CD4-positive, CD25-positive, alpha-beta regulatory T cell (primary cell): ENCODE data around the gene MORC1. TPM values are rescaled to one million over a fixed set of nuclear protein-coding genes. Genes with fewer than 3 reads are reported as not detected.
"Not testable (repeated sequence)": the region's sequence is repeated elsewhere in the genome, so short reads cannot be mapped to it uniquely, and the experiment has no call there.

Experiments used
- ATAC-seq, 2 donors: fragments of 150-1000 bp; cut with Tn5 transposase; one replicate each; pipeline ENCODE4 v1.10.0; 2021; ENCODE audit warnings: low read depth in 2 of 2, moderate number of reproducible peaks in 2 of 2, moderate library complexity in 1 of 2
- DNase-seq, 3 donors: peaks; one replicate each; pipeline versions ENCODE4 v3.0.0 to v3.0.0-alpha.2; 2012 to 2022; ENCODE audit warnings: mixed read lengths in 1 of 3
- H3K27ac ChIP-seq: one replicate; pipeline ENCODE4 v1.7.0; 2013; ENCODE audit warnings: mild to moderate bottlenecking, low read length; ENCODE audit not compliant: insufficient read depth, poor library complexity, severe bottlenecking
- H3K27me3 ChIP-seq: one replicate; pipeline ENCODE4 v1.7.0; 2013; ENCODE audit warnings: low read length; ENCODE audit not compliant: control insufficient read depth, insufficient read depth
- H3K36me3 ChIP-seq: one replicate; pipeline ENCODE4 v1.7.0; 2013; ENCODE audit warnings: mild to moderate bottlenecking, low read length, moderate library complexity; ENCODE audit not compliant: control insufficient read depth, insufficient read depth
- H3K4me1 ChIP-seq: 2 replicates; pipeline ENCODE4 v1.7.0; 2013; ENCODE audit warnings: mild to moderate bottlenecking, low read length; ENCODE audit not compliant: insufficient read depth, control insufficient read depth, poor library complexity, severe bottlenecking
- H3K4me3 ChIP-seq: one replicate; pipeline ENCODE4 v1.7.0; 2013; ENCODE audit warnings: low read depth, mild to moderate bottlenecking, low read length, moderate library complexity
- H3K9me3 ChIP-seq, 2 experiments: 1 replicate in 1 of 2; 2 replicates in 1 of 2; pipeline ENCODE4 v1.7.0; 2013; ENCODE audit warnings: low read length in 2 of 2, mild to moderate bottlenecking in 1 of 2, moderate library complexity in 1 of 2; ENCODE audit not compliant: control insufficient read depth in 2 of 2
- H3K27ac Mint-ChIP-seq, 3 donors: one replicate each; pipeline ENCODE4 v1.8.0; 2020 to 2022; ENCODE audit warnings: mild to moderate bottlenecking in 3 of 3, mixed read lengths in 3 of 3, moderate library complexity in 2 of 3
- H3K27me3 Mint-ChIP-seq: one replicate; pipeline ENCODE4 v1.8.0; 2022; ENCODE audit warnings: mild to moderate bottlenecking, mixed read lengths
- H3K36me3 Mint-ChIP-seq: one replicate; pipeline ENCODE4 v1.8.0; 2020; ENCODE audit warnings: mixed read lengths
- H3K4me1 Mint-ChIP-seq, 4 donors: one replicate each; pipeline ENCODE4 v1.8.0; 2020 to 2022; ENCODE audit warnings: mixed read lengths in 4 of 4, mild to moderate bottlenecking in 1 of 4
- H3K4me3 Mint-ChIP-seq, 4 donors: one replicate each; pipeline ENCODE4 v1.8.0; 2020 to 2022; ENCODE audit warnings: mild to moderate bottlenecking in 4 of 4, mixed read lengths in 4 of 4, moderate library complexity in 3 of 4
- H3K9me3 Mint-ChIP-seq, 7 donors: one replicate each; pipeline ENCODE4 v1.8.0; 2020 to 2022; ENCODE audit warnings: mixed read lengths in 7 of 7, mild to moderate bottlenecking in 3 of 7, moderate library complexity in 2 of 7
- polyA plus RNA-seq, 4 donors: library from polyadenylated mRNA; unstranded; fragments of 300-500 nt; fragmentation: Illumina TruSeq; gene quantifications; one replicate each; pipeline ENCODE4 v1.2.3, GENCODE V29; 2021
- total RNA-seq: library from RNA; stranded (reverse); gene quantifications from one replicate; pipeline ENCODE4 v1.2.3, GENCODE V29; 2022

Gene MORC1
- total and polyA plus RNA-seq, 5 donors from 2014 or later = 0.12 TPM; not detected in 4

DNA sequence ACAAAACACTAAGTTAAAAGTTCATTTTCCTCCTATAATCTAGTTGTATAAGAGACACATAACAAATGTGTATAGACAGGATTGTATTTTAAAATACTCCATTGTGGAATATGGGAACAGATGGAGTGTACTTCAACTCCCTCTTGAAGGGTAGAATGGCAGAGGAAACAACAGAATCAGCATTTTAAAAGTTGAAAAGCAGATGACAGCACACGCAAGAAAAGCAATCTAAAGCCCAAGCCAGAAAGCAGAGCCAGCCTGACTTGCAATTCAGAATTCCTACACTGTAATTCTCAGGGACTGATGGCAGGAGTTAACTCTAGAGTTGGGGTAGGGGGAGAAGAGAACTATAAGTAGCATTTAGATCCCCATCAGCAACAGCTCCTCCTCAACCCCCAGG is 22.8 kb downstream of the MORC1 start:
- Mint-ChIP-seq H3K36me3 (no peaks in the 10 kb centered on the region), H3K27me3 (peaks cover 12% of the 10 kb centered on the region), H3K4me3 (no peak overlapping the region), H3K27ac (no peak overlapping the region), H3K4me1 (no peaks in the 10 kb centered on the region), H3K9me3 (no peaks in the 10 kb centered on the region)
- Histone ChIP-seq H3K9me3 (no peaks in the 10 kb centered on the region), H3K4me3 (no peak overlapping the region), H3K27ac (no peak overlapping the region), H3K4me1 (no peaks in the 10 kb centered on the region), H3K36me3 (no peaks in the 10 kb centered on the region), H3K27me3 (no peaks in the 10 kb centered on the region)
- DNase-seq = no peak
- ATAC-seq = no peak

- Mint-ChIP-seq H3K27me3 (peaks cover 20% of the 10 kb centered on the region), H3K27ac (no peak overlapping the region), H3K4me1 (no peaks in the 10 kb centered on the region), H3K4me3 (no peak overlapping the region), H3K9me3 (no peaks in the 10 kb centered on the region), H3K36me3 (no peaks in the 10 kb centered on the region)
- no peak for DNase-seq
- Histone ChIP-seq H3K27ac (no peak overlapping the region), H3K27me3 (no peaks in the 10 kb centered on the region), H3K36me3 (no peaks in the 10 kb centered on the region), H3K4me1 (no peaks in the 10 kb centered on the region), H3K9me3 (no peaks in the 10 kb centered on the region), H3K4me3 (no peak overlapping the region)
- ATAC-seq = no peak
Observed at GRCh38 chr3:109093561-109093960, 24.4 kb downstream of the MORC1 start.

DNA sequence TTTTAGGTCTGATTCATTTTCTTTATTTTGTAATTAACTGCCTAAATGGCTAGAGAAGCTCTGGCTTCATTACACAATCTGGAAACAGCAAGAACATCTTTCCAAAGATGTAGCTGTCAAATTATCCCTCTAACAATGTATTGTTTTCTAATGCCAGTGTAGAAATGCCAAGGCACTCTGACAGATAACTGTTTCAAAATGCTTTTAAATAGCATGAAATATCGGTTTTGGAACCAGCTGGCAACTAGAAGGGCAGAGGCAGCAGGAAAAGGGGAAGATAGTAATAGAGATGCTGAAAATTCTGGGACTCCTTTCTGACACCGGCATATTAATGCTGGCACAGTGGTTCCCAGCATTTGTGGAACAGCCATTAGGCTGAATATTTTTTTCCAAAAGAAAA is 26.1 kb downstream of the MORC1 start:
- no peak for ATAC-seq
- Mint-ChIP-seq H3K27me3 (peaks cover 27% of the 10 kb centered on the region), H3K4me3 (no peak overlapping the region), H3K27ac (no peak overlapping the region), H3K4me1 (no peaks in the 10 kb centered on the region), H3K9me3 (no peaks in the 10 kb centered on the region), H3K36me3 (no peaks in the 10 kb centered on the region)
- H3K4me1 ChIP-seq = no peaks in the 10 kb centered on the region
- H3K27me3 ChIP-seq = no peaks in the 10 kb centered on the region
- no peaks in the 10 kb centered on the region for H3K9me3 ChIP-seq
- H3K36me3 ChIP-seq = no peaks in the 10 kb centered on the region
- no peak for DNase-seq
- no peak overlapping the region for H3K4me3 ChIP-seq
- no peak overlapping the region for H3K27ac ChIP-seq

GRCh38 chr3:109089265-109089664 is 28.7 kb downstream of the MORC1 start:
- Mint-ChIP-seq H3K4me1 (no peaks in the 10 kb centered on the region), H3K9me3 (no peaks in the 10 kb centered on the region), H3K27ac (no peak overlapping the region), H3K36me3 (no peaks in the 10 kb centered on the region), H3K4me3 (no peak overlapping the region), H3K27me3 (peaks cover 34% of the 10 kb centered on the region)
- Histone ChIP-seq H3K4me1 (no peaks in the 10 kb centered on the region), H3K36me3 (no peaks in the 10 kb centered on the region), H3K9me3 (no peaks in the 10 kb centered on the region), H3K27me3 (peaks cover 3% of the 10 kb centered on the region), H3K4me3 (no peak overlapping the region), H3K27ac (no peak overlapping the region)
- DNase-seq = no peak
- no peak for ATAC-seq

GRCh38 chr3:109081746-109082510 is 36.0 kb downstream of the MORC1 start:
- DNase-seq = peak in 1 of 3 donors; percentile 44
- Histone ChIP-seq H3K27me3 (peaks cover 7% of the 10 kb centered on the region), H3K4me3 (no peak overlapping the region), H3K27ac (no peak overlapping the region), H3K4me1 (no peaks in the 10 kb centered on the region), H3K36me3 (no peaks in the 10 kb centered on the region), H3K9me3 (peaks cover 0 to 5% of the 10 kb centered on the region in 2 experiments)
- Mint-ChIP-seq H3K36me3 (no peaks in the 10 kb centered on the region), H3K9me3 (peaks cover 0 to 14% (median 2%) of the 10 kb centered on the region in 7 donors), H3K4me1 (peaks cover 0 to 4% (median 0%) of the 10 kb centered on the region in 4 donors), H3K27ac (no peak overlapping the region), H3K4me3 (no peak overlapping the region), H3K27me3 (peaks cover 31% of the 10 kb centered on the region)
- ATAC-seq = peak in 1 of 2 donors; percentile 46

DNA sequence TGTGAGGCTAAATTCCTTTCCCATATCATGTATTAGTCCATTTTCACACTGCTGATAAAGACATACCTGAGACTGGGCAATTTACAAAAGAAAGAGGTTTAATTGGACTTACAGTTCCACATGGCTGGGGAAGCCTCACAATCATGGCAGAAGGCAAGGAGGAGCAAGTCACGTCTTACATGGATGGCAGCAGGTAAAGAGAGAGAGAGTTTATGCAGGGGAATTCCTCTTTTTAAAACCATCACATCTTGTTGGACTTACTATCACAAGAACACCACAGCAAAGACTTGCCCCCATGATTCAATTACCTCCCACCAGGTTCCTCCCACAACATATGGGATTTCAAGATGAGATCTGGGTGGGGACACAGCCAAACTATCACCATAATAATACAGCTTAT is 37.8 kb downstream of the MORC1 start:
- H3K4me3 ChIP-seq, H3K27ac ChIP-seq, H3K27ac Mint-ChIP-seq, H3K4me1 Mint-ChIP-seq, H3K27me3 ChIP-seq, H3K4me1 ChIP-seq, H3K36me3 Mint-ChIP-seq, H3K4me3 Mint-ChIP-seq, H3K36me3 ChIP-seq, DNase-seq, H3K9me3 ChIP-seq, ATAC-seq: not testable (repeated sequence)
- peaks cover 36% of the 10 kb centered on the region for H3K27me3 Mint-ChIP-seq
- H3K9me3 Mint-ChIP-seq = peaks cover 0 to 14% (median 4%) of the 10 kb centered on the region in 7 donors

DNA sequence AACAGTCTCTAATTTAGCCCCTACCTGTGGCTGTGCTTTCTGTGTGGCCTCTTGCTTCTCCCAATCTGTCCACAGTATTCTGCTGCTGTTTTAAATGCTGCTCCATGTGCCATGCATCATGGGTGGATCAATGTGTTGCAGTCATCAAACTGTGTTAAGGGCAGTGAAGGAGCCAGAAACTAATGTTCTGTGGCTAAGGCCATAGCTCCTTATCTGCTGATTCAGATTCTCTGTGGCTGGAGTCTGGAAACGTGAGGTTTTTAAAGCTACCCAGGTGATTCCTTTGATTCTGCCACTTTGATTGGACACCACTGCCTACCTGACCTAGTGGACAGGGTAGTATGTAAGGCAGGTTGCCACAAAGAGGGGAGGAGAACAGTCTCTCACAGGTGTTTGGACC is 44.8 kb downstream of the MORC1 start:
- peaks cover 0 to 3% (median 0%) of the 10 kb centered on the region in 7 donors for H3K9me3 Mint-ChIP-seq

DNA sequence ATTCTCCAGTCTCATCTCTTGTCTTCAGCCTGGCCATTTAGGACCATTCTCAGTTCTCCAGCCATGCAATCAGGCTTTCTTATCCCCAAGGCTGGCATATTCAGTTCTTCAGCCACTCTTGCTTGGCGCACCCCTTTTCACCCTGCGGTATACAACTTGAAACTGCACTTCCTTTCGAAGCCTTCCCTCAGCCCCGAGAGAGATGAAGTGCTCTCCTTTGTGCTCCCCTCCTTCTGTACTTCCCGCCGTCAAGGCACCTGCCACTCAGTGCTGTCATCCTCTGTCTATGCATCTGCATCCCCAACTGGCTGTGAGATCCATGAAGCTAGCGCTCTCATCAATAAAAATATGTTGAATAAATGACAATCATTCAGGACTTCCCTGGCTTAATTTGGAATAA is 45.7 kb downstream of the MORC1 start:
- Mint-ChIP-seq H3K36me3 (no peaks in the 10 kb centered on the region), H3K4me1 (peaks cover 0 to 5% (median 2%) of the 10 kb centered on the region in 4 donors), H3K4me3 (no peak overlapping the region), H3K27me3 (peaks cover 34% of the 10 kb centered on the region), H3K27ac (no peak overlapping the region), H3K9me3 (peaks cover 0 to 2% (median 0%) of the 10 kb centered on the region in 7 donors)
- H3K9me3 ChIP-seq = no peaks in the 10 kb centered on the region
- no peaks in the 10 kb centered on the region for H3K36me3 ChIP-seq
- H3K27me3 ChIP-seq = peaks cover 3% of the 10 kb centered on the region
- no peaks in the 10 kb centered on the region for H3K4me1 ChIP-seq
- H3K27ac ChIP-seq = no peak overlapping the region
- DNase-seq (peak in 1 of 3 donors; percentile 6), ATAC-seq (peak in 1 of 2 donors; percentile 48)
- no peak overlapping the region for H3K4me3 ChIP-seq

More for the DNA sequence above, 44.8 kb downstream of the MORC1 start:
- Mint-ChIP-seq H3K27ac (no peak overlapping the region), H3K36me3 (no peaks in the 10 kb centered on the region), H3K4me3 (no peak overlapping the region), H3K27me3 (peaks cover 34% of the 10 kb centered on the region), H3K4me1 (peaks cover 0 to 5% (median 2%) of the 10 kb centered on the region in 4 donors)
- Histone ChIP-seq H3K27me3 (peaks cover 7% of the 10 kb centered on the region), H3K4me1 (no peaks in the 10 kb centered on the region), H3K9me3 (no peaks in the 10 kb centered on the region), H3K36me3 (no peaks in the 10 kb centered on the region), H3K4me3 (no peak overlapping the region), H3K27ac (no peak overlapping the region)
- no peak for ATAC-seq
- DNase-seq = no peak
